Measurements from ENCODE around the gene TMEM61. TPM values are rescaled to one million over a fixed set of nuclear protein-coding genes. Genes with fewer than 3 reads are reported as not detected.
"Not testable (repeated sequence)": the region's sequence is repeated elsewhere in the genome, so short reads cannot be mapped to it uniquely, and the experiment has no call there.

The TMEM61 gene
- total and polyA plus RNA-seq, 2 donors (not counting 1 experiment from before 2014, with no cell fraction given), result not detected

DNA sequence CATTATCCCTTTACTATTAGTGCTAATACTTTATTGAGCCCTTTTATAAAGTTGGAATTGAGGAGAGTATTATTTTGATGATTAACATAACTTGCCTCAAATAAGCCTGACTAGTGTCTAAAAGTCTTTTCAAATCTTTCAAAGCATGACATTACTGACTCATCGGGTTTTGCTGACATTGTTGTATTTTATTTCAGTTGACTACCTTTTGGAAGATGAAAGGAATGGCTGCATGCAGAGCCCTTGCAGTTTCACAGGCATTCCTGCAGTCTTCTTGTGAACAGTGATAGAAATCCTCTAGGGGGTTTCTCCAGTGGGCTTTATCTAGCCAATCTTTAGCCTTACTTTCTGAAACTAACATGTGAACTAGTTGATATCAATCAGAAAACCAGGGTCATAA is 43.0 kb upstream of the TMEM61 start:
- Histone ChIP-seq H4K20me1 (ENCODE audit: control insufficient read depth, insufficient read depth, low read length, poor library complexity, severe bottlenecking) (no peaks in the 10 kb centered on the region), H3K27ac (ENCODE audit: low read length in 2 of 2) (no peak overlapping the region), H3K4me1 (ENCODE audit: control insufficient read depth in 2 of 2, insufficient read depth in 2 of 2, low read length in 2 of 2) (no peaks in the 10 kb centered on the region), H3K9ac (ENCODE audit: low read length) (no peak overlapping the region), H2AFZ (ENCODE audit: insufficient read depth, low read depth, low read length, poor library complexity, severe bottlenecking) (no peak overlapping the region), H3K27me3 (replicated peaks in 1 of 4; ENCODE audit: control extremely low read depth in 1 of 4, control insufficient read depth in 3 of 4, insufficient read depth in 4 of 4, low read length in 3 of 4) (peaks cover 0 to 7% (median 0%) of the 10 kb centered on the region in 4 experiments), H3K79me2 (ENCODE audit: control insufficient read depth, insufficient read depth, low read length) (no peaks in the 10 kb centered on the region), H3K9me3 (ENCODE audit: control extremely low read depth in 1 of 3, control insufficient read depth in 2 of 3, insufficient read depth in 1 of 3, low read length in 2 of 3) (no peaks in the 10 kb centered on the region), H3K36me3 (replicated peaks in 1 of 2; ENCODE audit: control extremely low read depth in 1 of 2, control insufficient read depth in 1 of 2, extremely low read depth in 1 of 2, insufficient read depth in 2 of 2, low read length in 1 of 2) (no peaks in the 10 kb centered on the region), H3K4me2 (replicated peaks; ENCODE audit: low read depth, low read length, poor library complexity, severe bottlenecking) (no peak overlapping the region), H3K4me3 (ENCODE audit: control extremely low read depth in 1 of 5, extremely low read depth in 1 of 5, insufficient read depth in 1 of 5, low read depth in 2 of 5, low read length in 4 of 5) (no peak overlapping the region)
- Mint-ChIP-seq H3K9me3 (ENCODE audit: insufficient read depth) (peaks cover 5% of the 10 kb centered on the region), H3K27ac (no peak overlapping the region), H3K4me1 (no peaks in the 10 kb centered on the region), H3K27me3 (peaks cover 66% of the 10 kb centered on the region), H3K4me3 (no peak overlapping the region)
- TF ChIP-seq EZH2 (IDR thresholded peaks at IDR 0.05; ENCODE audit: borderline replicate concordance, insufficient read depth, low read depth, low read length, poor library complexity, severe bottlenecking), result no peak
- no peak for TF ChIP-seq CTCF (IDR thresholded peaks at IDR 0.05)
- ChIA-PET CTCF (no interaction called here), POLR2A (no interaction called here)
- DNase-seq (no peak), ATAC-seq (ENCODE audit: low read depth) (no peak)
- intact Hi-C loops (cut with micrococcal nuclease), result no loop called here
- no CpG with 5 or more reads among the region's 1 CpG for WGBS (ENCODE audit: insufficient coverage)

- intact Hi-C loops (cut with micrococcal nuclease); DNase-seq; H3K4me3 ChIP-seq (ENCODE audit: control extremely low read depth in 1 of 5, extremely low read depth in 1 of 5, insufficient read depth in 1 of 5, low read depth in 2 of 5, low read length in 4 of 5); H3K27me3 ChIP-seq (replicated peaks in 1 of 4; ENCODE audit: control extremely low read depth in 1 of 4, control insufficient read depth in 3 of 4, insufficient read depth in 4 of 4, low read length in 3 of 4); H3K4me1 ChIP-seq (ENCODE audit: control insufficient read depth in 2 of 2, insufficient read depth in 2 of 2, low read length in 2 of 2); ATAC-seq (ENCODE audit: low read depth); H4K20me1 ChIP-seq (ENCODE audit: control insufficient read depth, insufficient read depth, low read length, poor library complexity, severe bottlenecking); H3K79me2 ChIP-seq (ENCODE audit: control insufficient read depth, insufficient read depth, low read length); POLR2A ChIA-PET; H3K4me2 ChIP-seq (replicated peaks; ENCODE audit: low read depth, low read length, poor library complexity, severe bottlenecking); H3K9ac ChIP-seq (ENCODE audit: low read length); H3K27ac ChIP-seq (ENCODE audit: low read length in 2 of 2); H3K27ac Mint-ChIP-seq; CTCF ChIA-PET; H3K36me3 ChIP-seq (replicated peaks in 1 of 2; ENCODE audit: control extremely low read depth in 1 of 2, control insufficient read depth in 1 of 2, extremely low read depth in 1 of 2, insufficient read depth in 2 of 2, low read length in 1 of 2); H3K9me3 Mint-ChIP-seq (ENCODE audit: insufficient read depth); H3K9me3 ChIP-seq (ENCODE audit: control extremely low read depth in 1 of 3, control insufficient read depth in 2 of 3, insufficient read depth in 1 of 3, low read length in 2 of 3); H2AFZ ChIP-seq (ENCODE audit: insufficient read depth, low read depth, low read length, poor library complexity, severe bottlenecking); H3K4me3 Mint-ChIP-seq; H3K4me1 Mint-ChIP-seq: not testable (repeated sequence)
- peaks cover 58% of the 10 kb centered on the region for H3K27me3 Mint-ChIP-seq
- WGBS (ENCODE audit: insufficient coverage), result 80% methylated on average over 2 of the region's 4 CpGs
Observed at GRCh38 chr1:54938955-54939354, 41.5 kb upstream of the TMEM61 start.
